HL-60 (cell line): ENCODE results near the gene NID2.

Source experiments
- DNase-seq, 2 experiments: peaks; one replicate each; pipeline ENCODE4 v3.0.0-alpha.2; 2010 to 2020; ENCODE audit warnings: low read depth in 1 of 2, low spot score in 1 of 2
- H3K27ac ChIP-seq: fragments of 250-450 bp; sonication (Bioruptor Pico); replicated peaks from 2 replicates; pipeline ENCODE4 v1.5.1; 2020; ENCODE audit warnings: mild to moderate bottlenecking, moderate library complexity
- H3K27me3 ChIP-seq: fragments of 250-450 bp; sonication (Bioruptor Pico); 2 replicates; pipeline ENCODE4 v1.5.1; 2021; ENCODE audit warnings: mild to moderate bottlenecking, moderate library complexity; ENCODE audit not compliant: insufficient read depth, poor library complexity, severe bottlenecking
- H3K4me3 ChIP-seq: replicated peaks from 2 replicates; pipeline ENCODE4 v1.5.1; 2011; ENCODE audit warnings: mild to moderate bottlenecking, control low read depth, low read length; ENCODE audit not compliant: insufficient read depth
- GABPA ChIP-seq: IDR thresholded peaks from 2 replicates; pipeline ENCODE4 v1.6.1; 2012; ENCODE audit warnings: low read depth
- POLR2AphosphoS5 ChIP-seq: IDR thresholded peaks from 2 replicates; pipeline ENCODE4 v1.6.1; 2012; ENCODE audit warnings: low read depth
- SPI1 ChIP-seq: IDR thresholded peaks from 2 replicates; pipeline ENCODE4 v1.6.1; 2012; ENCODE audit warnings: low read depth, mild to moderate bottlenecking, borderline replicate concordance
- TF ChIP-seq, protein P1 (sequence below): IDR thresholded peaks from one replicate; pipeline ENCODE4 v1.5.1; 2011; ENCODE audit warnings: low read length, control low read depth, inconsistent platforms; ENCODE audit not compliant: insufficient read depth
- TF ChIP-seq, protein P2 (sequence below): IDR thresholded peaks from 2 replicates; pipeline ENCODE4 v1.6.1; 2012; ENCODE audit warnings: low read depth; ENCODE audit not compliant: insufficient replicate concordance

NID2 gene

DNA sequence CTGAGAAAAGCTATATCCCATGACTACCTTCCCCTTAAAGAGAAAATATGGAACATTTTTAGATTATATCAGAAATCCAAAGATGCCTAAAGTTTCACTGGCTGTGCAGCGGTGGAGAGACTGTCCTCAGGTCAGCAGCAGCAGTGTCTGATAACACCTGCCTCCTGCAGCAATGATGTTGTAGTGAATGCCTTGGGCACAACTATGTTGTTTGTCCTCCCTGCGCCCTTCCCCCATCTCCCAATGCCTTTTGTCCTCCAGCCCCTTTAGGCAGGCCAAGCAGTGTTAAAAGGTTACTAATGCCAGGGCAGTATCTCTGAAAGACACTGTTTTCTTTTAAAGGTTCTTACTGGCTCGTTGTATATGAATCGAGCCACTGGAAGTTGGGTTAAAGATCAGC lies 66.3 kb downstream of the NID2 start:
- Histone ChIP-seq H3K4me3 (no peak overlapping the region), H3K27me3 (no peaks in the 10 kb centered on the region), H3K27ac (no peak overlapping the region)
- TF ChIP-seq POLR2AphosphoS5 (no peak), GABPA (no peak), SPI1 (no peak)
- TF ChIP-seq, protein P1, sequence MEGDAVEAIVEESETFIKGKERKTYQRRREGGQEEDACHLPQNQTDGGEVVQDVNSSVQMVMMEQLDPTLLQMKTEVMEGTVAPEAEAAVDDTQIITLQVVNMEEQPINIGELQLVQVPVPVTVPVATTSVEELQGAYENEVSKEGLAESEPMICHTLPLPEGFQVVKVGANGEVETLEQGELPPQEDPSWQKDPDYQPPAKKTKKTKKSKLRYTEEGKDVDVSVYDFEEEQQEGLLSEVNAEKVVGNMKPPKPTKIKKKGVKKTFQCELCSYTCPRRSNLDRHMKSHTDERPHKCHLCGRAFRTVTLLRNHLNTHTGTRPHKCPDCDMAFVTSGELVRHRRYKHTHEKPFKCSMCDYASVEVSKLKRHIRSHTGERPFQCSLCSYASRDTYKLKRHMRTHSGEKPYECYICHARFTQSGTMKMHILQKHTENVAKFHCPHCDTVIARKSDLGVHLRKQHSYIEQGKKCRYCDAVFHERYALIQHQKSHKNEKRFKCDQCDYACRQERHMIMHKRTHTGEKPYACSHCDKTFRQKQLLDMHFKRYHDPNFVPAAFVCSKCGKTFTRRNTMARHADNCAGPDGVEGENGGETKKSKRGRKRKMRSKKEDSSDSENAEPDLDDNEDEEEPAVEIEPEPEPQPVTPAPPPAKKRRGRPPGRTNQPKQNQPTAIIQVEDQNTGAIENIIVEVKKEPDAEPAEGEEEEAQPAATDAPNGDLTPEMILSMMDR: no peak
- TF ChIP-seq, protein P2, sequence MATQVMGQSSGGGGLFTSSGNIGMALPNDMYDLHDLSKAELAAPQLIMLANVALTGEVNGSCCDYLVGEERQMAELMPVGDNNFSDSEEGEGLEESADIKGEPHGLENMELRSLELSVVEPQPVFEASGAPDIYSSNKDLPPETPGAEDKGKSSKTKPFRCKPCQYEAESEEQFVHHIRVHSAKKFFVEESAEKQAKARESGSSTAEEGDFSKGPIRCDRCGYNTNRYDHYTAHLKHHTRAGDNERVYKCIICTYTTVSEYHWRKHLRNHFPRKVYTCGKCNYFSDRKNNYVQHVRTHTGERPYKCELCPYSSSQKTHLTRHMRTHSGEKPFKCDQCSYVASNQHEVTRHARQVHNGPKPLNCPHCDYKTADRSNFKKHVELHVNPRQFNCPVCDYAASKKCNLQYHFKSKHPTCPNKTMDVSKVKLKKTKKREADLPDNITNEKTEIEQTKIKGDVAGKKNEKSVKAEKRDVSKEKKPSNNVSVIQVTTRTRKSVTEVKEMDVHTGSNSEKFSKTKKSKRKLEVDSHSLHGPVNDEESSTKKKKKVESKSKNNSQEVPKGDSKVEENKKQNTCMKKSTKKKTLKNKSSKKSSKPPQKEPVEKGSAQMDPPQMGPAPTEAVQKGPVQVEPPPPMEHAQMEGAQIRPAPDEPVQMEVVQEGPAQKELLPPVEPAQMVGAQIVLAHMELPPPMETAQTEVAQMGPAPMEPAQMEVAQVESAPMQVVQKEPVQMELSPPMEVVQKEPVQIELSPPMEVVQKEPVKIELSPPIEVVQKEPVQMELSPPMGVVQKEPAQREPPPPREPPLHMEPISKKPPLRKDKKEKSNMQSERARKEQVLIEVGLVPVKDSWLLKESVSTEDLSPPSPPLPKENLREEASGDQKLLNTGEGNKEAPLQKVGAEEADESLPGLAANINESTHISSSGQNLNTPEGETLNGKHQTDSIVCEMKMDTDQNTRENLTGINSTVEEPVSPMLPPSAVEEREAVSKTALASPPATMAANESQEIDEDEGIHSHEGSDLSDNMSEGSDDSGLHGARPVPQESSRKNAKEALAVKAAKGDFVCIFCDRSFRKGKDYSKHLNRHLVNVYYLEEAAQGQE: no peak
- no peak for DNase-seq

DNA sequence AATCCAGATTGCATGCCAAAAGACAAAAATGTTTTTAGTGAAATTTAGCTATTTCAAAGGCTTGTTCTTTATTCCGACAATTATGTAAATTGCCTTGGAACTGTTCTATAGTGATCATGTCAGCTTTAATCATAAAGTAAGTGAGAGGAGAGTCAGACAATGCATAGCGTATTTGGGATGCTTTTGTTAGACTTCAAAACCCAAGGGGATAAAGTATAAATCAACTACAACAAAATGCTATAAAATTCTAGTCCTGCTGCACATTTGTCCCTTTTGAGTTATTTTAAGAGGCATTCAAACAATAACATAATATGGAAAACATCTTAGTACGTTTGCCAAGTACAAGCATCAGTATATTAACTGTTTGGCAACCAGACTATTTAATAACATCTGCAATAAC lies 68.2 kb downstream of the NID2 start:
- TF ChIP-seq, protein P1: no peak
- TF ChIP-seq SPI1: no peak
- no peak for TF ChIP-seq GABPA
- DNase-seq: no peak
- H3K4me3 ChIP-seq: no peak overlapping the region
- no peaks in the 10 kb centered on the region for H3K27me3 ChIP-seq
- H3K27ac ChIP-seq: no peak overlapping the region

DNA sequence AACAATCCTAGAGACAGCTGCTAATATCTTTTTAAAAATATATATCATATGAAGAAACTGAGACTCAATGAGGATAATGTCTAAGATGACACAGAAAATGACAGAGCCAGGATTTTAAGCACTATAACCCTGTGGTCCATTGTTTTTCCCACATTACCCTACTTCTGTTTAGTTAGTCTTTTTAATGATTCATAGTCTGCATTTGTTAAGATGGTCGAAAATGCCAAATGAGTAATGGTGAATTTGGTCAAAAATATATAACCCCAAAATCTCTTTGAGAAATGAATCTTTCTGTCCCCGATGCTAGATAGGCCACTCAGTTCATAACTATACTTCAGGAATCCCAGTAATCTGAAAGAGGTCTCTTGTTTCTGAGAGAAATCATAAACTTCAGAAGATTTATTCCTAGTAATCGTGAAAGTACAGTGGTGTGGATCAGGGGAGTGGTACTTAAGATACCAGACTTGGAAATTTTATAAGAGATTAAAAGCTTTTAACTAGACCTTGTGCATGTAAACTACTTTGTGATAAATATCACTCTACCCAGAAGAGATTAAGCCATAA lies 68.8 kb downstream of the NID2 start:
- DNase-seq: no peak
- no peak overlapping the region for H3K27ac ChIP-seq
- no peaks in the 10 kb centered on the region for H3K27me3 ChIP-seq
- H3K4me3 ChIP-seq: no peak overlapping the region
- TF ChIP-seq, protein P1: no peak
- TF ChIP-seq POLR2AphosphoS5 (no peak), SPI1 (no peak), GABPA (no peak)
- TF ChIP-seq, protein P2: no peak

DNA sequence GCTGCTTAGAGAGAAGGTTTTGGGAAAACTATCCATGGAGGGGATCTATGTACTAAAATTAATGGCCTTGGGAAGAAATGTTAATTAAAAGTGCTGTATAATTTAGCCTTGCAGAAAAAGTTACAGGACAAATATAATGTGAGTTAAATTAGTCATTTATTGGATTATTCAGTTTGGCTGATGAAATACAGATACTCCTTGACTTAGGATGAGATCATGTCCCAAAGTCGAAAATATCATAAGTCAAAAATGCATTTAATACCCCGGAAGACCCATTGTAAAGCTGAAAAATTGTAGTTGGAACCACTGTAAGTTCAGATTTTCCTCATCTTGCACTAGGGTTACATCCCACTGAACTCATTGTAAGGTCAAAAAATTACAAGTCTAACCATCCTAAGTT lies 69.8 kb downstream of the NID2 start:
- no peaks in the 10 kb centered on the region for H3K27me3 ChIP-seq
- no peak overlapping the region for H3K27ac ChIP-seq
- TF ChIP-seq GABPA (no peak), SPI1 (no peak), POLR2AphosphoS5 (no peak)
- TF ChIP-seq, protein P2: no peak
- TF ChIP-seq, protein P1: no peak
- DNase-seq: no peak
- H3K4me3 ChIP-seq: no peak overlapping the region
